Stimulated activated CD8-positive, alpha-beta memory T cell treated with anti-CD3 and anti-CD28 coated beads, Interleukin-7, amount 100 ng/mL, for 48 hours (primary cell): ENCODE data around the gene PWWP2B.

Source experiments
- DNase-seq, 2 donors: peaks; one replicate each; pipeline ENCODE4 v3.0.0-alpha.2; 2020; ENCODE audit warnings: low read depth in 1 of 2; ENCODE audit errors: extremely low read depth in 1 of 2

The PWWP2B gene

GRCh38 chr10:132466520-132467463 lies 69.8 kb downstream of the PWWP2B start:
- DNase-seq, result no peak
